SK-N-SH (cell line): Measurements from ENCODE around the gene ARHGAP26. TPM values are rescaled to one million over a fixed set of nuclear protein-coding genes. Genes with fewer than 3 reads are reported as not detected.

Experiments used
- CTCF ChIA-PET: fragments of 300-600, 350-600 bp; formaldehyde crosslinking; extraction: SDS; loops from one replicate; lab custom pipeline; 2021; lab: Yijun Ruan, JAX
- POLR2A ChIA-PET: fragments of 350-600 bp; sonication (Branson Sonifier 250); formaldehyde crosslinking; extraction: SDS; loops from one replicate; lab custom pipeline; 2020; ENCODE audit warnings: antibody characterized with exemption, inconsistent platforms; lab: Yijun Ruan, JAX
- DNase-seq: peaks from one replicate; pipeline ENCODE4 v3.0.0; 2012
- H2AFZ ChIP-seq: fragments of 200-600 bp; sonication (generic); 2 replicates; pipeline ENCODE4 v1.8.1; 2016; ENCODE audit warnings: antibody characterized with exemption, mild to moderate bottlenecking, low read depth
- H3F3A ChIP-seq: fragments of 200-600 bp; sonication (generic); replicated peaks from 2 replicates; pipeline ENCODE3; 2016; ENCODE audit warnings: antibody characterized with exemption, mild to moderate bottlenecking; ENCODE audit not compliant: insufficient read depth
- H3K27ac ChIP-seq, 2 experiments: fragments of 200-500 bp in 1 of 2; fragments of 200-600 bp in 1 of 2; sonication (Bioruptor generic) in 1 of 2; sonication (generic), shearing (Covaris generic) in 1 of 2; 2 replicates each; pipeline versions ENCODE4 v1.5.1 to v1.6.1; 2014 to 2016; ENCODE audit warnings: low read depth in 2 of 2, inconsistent platforms in 1 of 2, low read length in 1 of 2, mild to moderate bottlenecking in 1 of 2, mixed read lengths in 1 of 2
- H3K27me3 ChIP-seq: fragments of 200-600 bp; sonication (generic), shearing (Covaris generic); 2 replicates; pipeline ENCODE4 v1.6.1; 2016; ENCODE audit warnings: mixed run types; ENCODE audit not compliant: insufficient read depth
- H3K36me3 ChIP-seq, 2 experiments: fragments of 200-500 bp in 1 of 2; fragments of 200-600 bp in 1 of 2; sonication (Bioruptor generic) in 1 of 2; sonication (generic) in 1 of 2; replicated peaks in 1 of 2; 2 replicates each; pipeline versions ENCODE3 to v1.5.1; 2014 to 2016; ENCODE audit warnings: low read length in 1 of 2, mild to moderate bottlenecking in 1 of 2; ENCODE audit not compliant: insufficient read depth in 2 of 2, control insufficient read depth in 1 of 2
- H3K4me1 ChIP-seq, 2 experiments: fragments of 200-500 bp in 1 of 2; fragments of 200-600 bp in 1 of 2; sonication (Bioruptor generic) in 1 of 2; sonication (generic), shearing (Covaris generic) in 1 of 2; 2 replicates each; pipeline versions ENCODE4 v1.5.1 to v1.6.1; 2014 to 2016; ENCODE audit warnings: low read depth in 1 of 2, low read length in 1 of 2, mixed run types in 1 of 2; ENCODE audit not compliant: insufficient read depth in 2 of 2, control insufficient read depth in 1 of 2
- H3K4me2 ChIP-seq: fragments of 200-600 bp; sonication (generic), shearing (Covaris generic); 2 replicates; pipeline ENCODE4 v1.6.1; 2017; ENCODE audit warnings: mixed run types
- H3K4me3 ChIP-seq, 2 experiments: fragments of 200-500 bp in 1 of 2; fragments of 200-600 bp in 1 of 2; sonication (Bioruptor generic) in 1 of 2; sonication (generic), shearing (Covaris generic) in 1 of 2; 2 replicates each; pipeline versions ENCODE4 v1.5.1 to v1.8.1; 2014 to 2016; ENCODE audit warnings: low read depth in 2 of 2, inconsistent platforms in 1 of 2, low read length in 1 of 2, mild to moderate bottlenecking in 1 of 2, mixed read lengths in 1 of 2, moderate library complexity in 1 of 2
- H3K79me2 ChIP-seq: fragments of 200-600 bp; sonication (generic); 2 replicates; pipeline ENCODE4 v1.8.1; 2017; ENCODE audit warnings: mild to moderate bottlenecking; ENCODE audit not compliant: insufficient read depth
- H3K9ac ChIP-seq: fragments of 200-600 bp; sonication (generic); 2 replicates; pipeline ENCODE4 v1.6.1; 2017; ENCODE audit warnings: mixed run types
- H3K9me2 ChIP-seq: fragments of 200-600 bp; sonication (generic); 2 replicates; pipeline ENCODE4 v1.6.1; 2017; ENCODE audit warnings: mixed run types
- H3K9me3 ChIP-seq: fragments of 200-600 bp; sonication (generic); 2 replicates; pipeline ENCODE4 v1.6.1; 2017; ENCODE audit warnings: mixed run types, mild to moderate bottlenecking, moderate library complexity
- H4K20me1 ChIP-seq: fragments of 200-600 bp; sonication (generic); 2 replicates; pipeline ENCODE4 v1.6.1; 2017; ENCODE audit warnings: mild to moderate bottlenecking, mixed run types; ENCODE audit not compliant: insufficient read depth
- CHD2 ChIP-seq: fragments of 150-350 bp; IDR thresholded peaks from 2 replicates; pipeline ENCODE4 v1.6.1; 2018; ENCODE audit warnings: low read length; ENCODE audit not compliant: partially characterized antibody
- ELF1 ChIP-seq: IDR thresholded peaks from 2 replicates; pipeline ENCODE4 v1.4.0; 2012
- EP300 ChIP-seq, 2 experiments: IDR thresholded peaks; 2 replicates each; pipeline versions ENCODE4 v1.4.0 to v1.6.1; 2012; ENCODE audit warnings: borderline replicate concordance in 1 of 2, low read depth in 1 of 2, low read length in 1 of 2
- FOSL2 ChIP-seq: IDR thresholded peaks from 2 replicates; pipeline ENCODE4 v1.4.0; 2012; ENCODE audit warnings: low read depth, mild to moderate bottlenecking, moderate library complexity, borderline replicate concordance
- GABPA ChIP-seq: IDR thresholded peaks from 2 replicates; pipeline ENCODE4 v1.4.0; 2012; ENCODE audit warnings: low read depth, mild to moderate bottlenecking
- GATA2 ChIP-seq: sonication (generic); formaldehyde crosslinking; IDR thresholded peaks from 2 replicates; pipeline ENCODE4 v1.5.0; 2020; ENCODE audit warnings: mild to moderate bottlenecking, missing genetic modification reagents
- IRF3 ChIP-seq: fragments of 150-350 bp; IDR thresholded peaks from 2 replicates; pipeline ENCODE4 v1.6.1; 2016; ENCODE audit warnings: mild to moderate bottlenecking, low read depth, low read length
- JUND ChIP-seq: IDR thresholded peaks from 2 replicates; pipeline ENCODE4 v1.4.0; 2012
- MEF2A ChIP-seq: IDR thresholded peaks from 2 replicates; pipeline ENCODE4 v1.4.0; 2012; ENCODE audit warnings: low read depth, borderline replicate concordance
- MXI1 ChIP-seq: IDR thresholded peaks from 2 replicates; pipeline ENCODE4 v1.6.1; 2012; ENCODE audit warnings: mild to moderate bottlenecking, low read depth, low read length, improper control_type of control experiment
- NFIC ChIP-seq: IDR thresholded peaks from 2 replicates; pipeline ENCODE4 v1.4.0; 2012; ENCODE audit warnings: borderline replicate concordance
- NRF1 ChIP-seq: IDR thresholded peaks from 2 replicates; pipeline ENCODE4 v1.6.1; 2012; ENCODE audit warnings: low read depth, mild to moderate bottlenecking, low read length
- POLR2AphosphoS5 ChIP-seq: IDR thresholded peaks from 2 replicates; pipeline ENCODE4 v1.6.1; 2012; ENCODE audit warnings: low read depth, low read length
- RCOR1 ChIP-seq: fragments of 150-350 bp; IDR thresholded peaks from 2 replicates; pipeline ENCODE4 v1.6.1; 2017; ENCODE audit warnings: antibody characterized with exemption, low read length
- RFX5 ChIP-seq: IDR thresholded peaks from 2 replicates; pipeline ENCODE4 v1.6.1; 2012; ENCODE audit warnings: mild to moderate bottlenecking, improper control_type of control experiment, low read length
- TCF12 ChIP-seq: IDR thresholded peaks from 2 replicates; pipeline ENCODE4 v1.4.0; 2012
- USF1 ChIP-seq: IDR thresholded peaks from 2 replicates; pipeline ENCODE4 v1.4.0; 2012; ENCODE audit warnings: low read depth, borderline replicate concordance
- YY1 ChIP-seq: IDR thresholded peaks from 2 replicates; pipeline ENCODE4 v1.4.0; 2012; ENCODE audit warnings: low read depth, mild to moderate bottlenecking
- ZBTB33 ChIP-seq: IDR thresholded peaks from 2 replicates; pipeline ENCODE4 v1.4.0; 2012; ENCODE audit warnings: low read depth, borderline replicate concordance
- WGBS: methylation state at CpG from one replicate; pipeline ENCODE4 v1.1.6; 2017; ENCODE audit warnings: low lambda C conversion rate; 5-methylcytosine and 5-hydroxymethylcytosine counted together
- polyA plus RNA-seq, 3 experiments: library from polyadenylated mRNA; depleted of rRNA; stranded (reverse); fragments of >200 nt; gene quantifications; 2 replicates each; pipeline ENCODE4 v1.2.3, GENCODE V29; 2012
- TF ChIP-seq, protein P1 (sequence below): IDR thresholded peaks from 2 replicates; pipeline ENCODE4 v1.4.0; 2012; ENCODE audit warnings: low read depth
- TF ChIP-seq, protein P2 (sequence below): IDR thresholded peaks from 2 replicates; pipeline ENCODE4; 2012

ARHGAP26 gene
- polyA plus RNA-seq, 1 of the 3 experiments (the other 2 are of a cell fraction) = 6.1 TPM

DNA sequence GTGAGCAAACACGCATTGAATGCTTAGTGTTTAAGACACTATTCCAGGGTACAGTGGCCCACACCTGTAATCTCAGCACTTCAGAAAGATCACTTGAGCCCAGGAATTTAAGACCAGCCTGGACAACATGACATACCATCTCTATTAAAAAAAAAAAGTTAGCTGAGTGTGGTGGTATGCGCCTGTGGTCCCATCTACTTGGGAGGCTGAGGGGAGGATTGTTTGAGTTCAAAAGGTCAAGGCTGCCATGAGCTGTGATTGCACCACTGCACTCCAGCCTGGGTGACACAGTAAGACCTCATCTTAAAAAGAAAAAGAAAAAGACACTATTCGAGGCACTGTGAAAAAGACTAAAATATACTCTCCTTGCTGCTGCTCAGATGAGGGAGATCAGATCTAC, 392.6 kb downstream of the ARHGAP26 start:
- Histone ChIP-seq H3K9ac (no peak overlapping the region), H3K9me2 (no peaks in the 10 kb centered on the region)
- POLR2A ChIA-PET = no interaction called here
- no peak for TF ChIP-seq RCOR1
- no peak for TF ChIP-seq RFX5
- no peak for TF ChIP-seq ZBTB33
- TF ChIP-seq FOSL2 = no peak
- TF ChIP-seq EP300 (IDR thresholded peaks at IDR 0.05; ENCODE audit: borderline replicate concordance in 1 of 2, low read depth in 1 of 2, low read length in 1 of 2) = no peak
- no peak for TF ChIP-seq GABPA
- TF ChIP-seq CHD2 = no peak
- TF ChIP-seq NFIC = no peak
- no peak for TF ChIP-seq MEF2A
- TF ChIP-seq, protein P1, sequence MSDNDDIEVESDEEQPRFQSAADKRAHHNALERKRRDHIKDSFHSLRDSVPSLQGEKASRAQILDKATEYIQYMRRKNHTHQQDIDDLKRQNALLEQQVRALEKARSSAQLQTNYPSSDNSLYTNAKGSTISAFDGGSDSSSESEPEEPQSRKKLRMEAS = no peak
- no peak for TF ChIP-seq MXI1
- TF ChIP-seq NRF1 = no peak
- TF ChIP-seq TCF12 = no peak
- no peak for TF ChIP-seq ELF1
- TF ChIP-seq USF1 = no peak
- TF ChIP-seq YY1 = no peak
- TF ChIP-seq, all 33 proteins: peak for 0
- Histone ChIP-seq H3K27me3 (no peaks in the 10 kb centered on the region), H3K36me3 (no peaks in the 10 kb centered on the region), H3K27ac (no peak overlapping the region), H3K4me1 (0 out of 4 replicates have a peak, but pooled peaks cover 0 to under 1% of the 10 kb centered on the region in 2 experiments), H4K20me1 (no peaks in the 10 kb centered on the region), H3K79me2 (no peaks in the 10 kb centered on the region), H3K4me3 (no peak overlapping the region), H2AFZ (no peak overlapping the region), H3F3A (no peaks in the 10 kb centered on the region), H3K9me3 (no peaks in the 10 kb centered on the region), H3K4me2 (no peak overlapping the region)
- WGBS = 98% methylated on average over 3 of the region's 3 CpGs
- DNase-seq = no peak
- CTCF ChIA-PET = no interaction called here

GRCh38 chr5:143164557-143164956, 394.4 kb downstream of the ARHGAP26 start:
- no peaks in the 10 kb centered on the region for H3K36me3 ChIP-seq
- H3K79me2 ChIP-seq = no peaks in the 10 kb centered on the region
- ChIA-PET CTCF (no interaction called here), POLR2A (no interaction called here)
- H3K27me3 ChIP-seq = no peaks in the 10 kb centered on the region
- H2AFZ ChIP-seq = no peak overlapping the region
- H3K4me3 ChIP-seq = no peak overlapping the region
- H3K27ac ChIP-seq = no peak overlapping the region
- no peaks in the 10 kb centered on the region for H4K20me1 ChIP-seq
- no peaks in the 10 kb centered on the region for H3F3A ChIP-seq
- no peaks in the 10 kb centered on the region for H3K9me2 ChIP-seq
- H3K4me1 ChIP-seq = peaks cover 0 to 4% of the 10 kb centered on the region in 2 experiments; a peak in 1 of 4 replicates
- DNase-seq = no peak
- no peak overlapping the region for H3K4me2 ChIP-seq
- WGBS = 100% methylated on average over 4 of the region's 4 CpGs
- H3K9me3 ChIP-seq = no peaks in the 10 kb centered on the region
- no peak overlapping the region for H3K9ac ChIP-seq
- TF ChIP-seq MEF2A (no peak), IRF3 (no peak), GATA2 (CRISPR knock-in tag) (no peak), JUND (no peak), RCOR1 (no peak), POLR2AphosphoS5 (no peak), USF1 (no peak), ELF1 (no peak), EP300 (IDR thresholded peaks at IDR 0.05; ENCODE audit: borderline replicate concordance in 1 of 2, low read depth in 1 of 2, low read length in 1 of 2) (no peak), RFX5 (no peak)
- TF ChIP-seq, protein P2, sequence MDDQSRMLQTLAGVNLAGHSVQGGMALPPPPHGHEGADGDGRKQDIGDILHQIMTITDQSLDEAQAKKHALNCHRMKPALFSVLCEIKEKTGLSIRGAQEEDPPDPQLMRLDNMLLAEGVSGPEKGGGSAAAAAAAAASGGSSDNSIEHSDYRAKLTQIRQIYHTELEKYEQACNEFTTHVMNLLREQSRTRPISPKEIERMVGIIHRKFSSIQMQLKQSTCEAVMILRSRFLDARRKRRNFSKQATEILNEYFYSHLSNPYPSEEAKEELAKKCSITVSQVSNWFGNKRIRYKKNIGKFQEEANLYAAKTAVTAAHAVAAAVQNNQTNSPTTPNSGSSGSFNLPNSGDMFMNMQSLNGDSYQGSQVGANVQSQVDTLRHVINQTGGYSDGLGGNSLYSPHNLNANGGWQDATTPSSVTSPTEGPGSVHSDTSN = no peak
- TF ChIP-seq, protein P1 = no peak
